Measurements from ENCODE around the gene OR5B17. TPM values are rescaled to one million over a fixed set of nuclear protein-coding genes. Genes with fewer than 3 reads are reported as not detected.
"Not testable (repeated sequence)": the region's sequence is repeated elsewhere in the genome, so short reads cannot be mapped to it uniquely, and the experiment has no call there.

OR5B17 gene
- total RNA-seq (2014; rRNA removed; shearing (Covaris generic)), result not detected in 2 replicates

DNA sequence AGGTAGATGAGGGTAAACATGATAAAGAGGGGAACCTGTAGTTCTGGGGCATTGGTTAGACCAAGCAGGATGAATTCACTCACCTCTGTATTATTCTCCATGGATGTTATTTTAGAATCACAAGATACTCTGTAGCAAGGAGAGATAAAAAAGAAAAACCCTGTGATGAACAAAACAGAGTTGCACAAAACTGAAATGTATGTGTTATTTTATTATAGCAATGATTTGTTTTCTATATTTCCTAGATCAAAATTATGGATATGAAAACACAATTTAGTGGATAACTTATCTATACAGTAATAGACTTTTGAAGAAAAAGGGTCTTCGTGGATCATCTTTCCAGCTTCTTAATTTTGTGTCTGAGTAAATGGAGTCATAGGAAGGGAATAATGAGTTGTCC, at the start of gene OR5B17:
OR5B17 (minus strand) TSS at position 101 of the 400 bp plus-strand sequence; CDS start at position 101, 0 bp downstream.
- DNase-seq (ENCODE audit: low spot score), result no peak

DNA sequence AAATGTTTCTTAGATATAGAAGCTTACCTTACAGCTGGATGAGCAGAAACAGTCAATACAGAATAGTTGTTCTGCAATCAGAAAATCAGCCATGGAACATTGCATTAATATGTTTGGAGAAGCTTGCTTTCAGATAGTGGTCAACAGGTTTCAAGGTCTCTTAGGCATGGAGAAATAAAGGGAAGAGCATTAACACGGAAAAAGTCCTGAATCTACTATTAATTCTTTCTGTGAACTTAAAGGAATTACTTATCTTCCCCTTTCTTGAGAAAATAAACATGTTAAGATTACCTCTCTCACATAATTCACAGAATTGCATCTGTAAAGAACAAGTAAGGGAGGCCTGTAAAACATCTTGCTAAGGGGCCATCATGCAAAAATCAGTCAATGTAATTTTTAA, 47.9 kb upstream of the OR5B17 start, which contains the start of gene OR5B3:
OR5B3 (minus strand) TSS at position 101 of the 400 bp plus-strand sequence. CDS start 3,465 bp downstream, outside the sequence.
- no peak for DNase-seq (ENCODE audit: low spot score)

DNA sequence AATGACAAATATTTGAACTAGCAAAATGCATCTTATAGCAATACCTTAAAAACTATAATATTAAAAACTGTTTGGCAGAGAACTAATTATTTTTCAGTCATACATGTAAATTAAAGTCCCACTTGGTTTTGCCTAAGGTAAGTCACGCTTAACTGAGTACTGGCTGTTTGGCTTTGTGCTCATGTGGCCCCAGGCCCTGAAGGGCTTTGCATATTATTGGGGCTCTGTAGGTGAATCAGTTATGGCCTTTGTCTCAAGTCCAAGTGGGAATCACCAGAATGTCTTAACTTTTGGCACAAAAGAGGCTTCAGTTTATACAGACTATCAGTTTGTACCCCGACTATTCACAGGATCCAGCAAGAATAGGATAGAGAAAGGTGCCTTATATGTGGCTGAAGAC, 40.8 kb upstream of the OR5B17 start:
- DNase-seq (ENCODE audit: low spot score), result not testable (repeated sequence)

DNA sequence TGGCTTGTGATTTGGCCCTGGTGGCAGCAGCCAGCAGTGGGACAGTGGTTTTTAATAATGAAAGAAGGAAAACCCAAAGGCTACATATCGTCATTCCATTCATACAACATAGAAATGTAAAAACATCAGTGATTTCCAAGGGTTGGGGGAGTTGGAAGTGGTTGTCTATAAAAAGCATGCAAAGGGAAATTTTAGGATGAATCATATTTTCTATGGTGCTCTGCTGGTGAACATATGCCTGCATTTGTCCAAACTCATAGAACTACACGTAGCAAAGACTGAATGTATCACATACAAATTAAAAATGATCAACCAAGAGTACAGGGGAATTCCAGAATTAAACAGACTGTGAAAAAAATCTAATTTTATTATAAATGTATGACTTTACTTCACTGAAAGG, 36.7 kb upstream of the OR5B17 start:
- no peak for DNase-seq (ENCODE audit: low spot score)

DNA sequence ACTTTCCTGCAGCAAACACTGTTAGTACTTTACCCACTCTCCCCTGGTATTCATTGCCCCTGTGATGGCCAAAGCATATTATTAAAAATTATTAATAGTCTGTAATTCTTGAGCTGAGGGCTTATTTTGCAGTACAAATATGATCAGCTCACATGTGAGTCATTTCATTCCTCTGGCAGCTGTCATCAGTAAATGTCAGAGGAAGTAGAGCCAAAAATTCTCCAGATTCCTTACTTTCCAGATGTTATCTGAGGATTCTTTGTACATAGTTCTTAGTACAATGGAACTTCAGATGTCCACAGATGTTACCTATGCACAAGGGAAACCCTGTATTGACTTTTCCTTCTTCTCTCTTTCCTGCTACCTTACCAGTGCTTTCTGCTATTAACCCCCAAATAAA, 35.3 kb upstream of the OR5B17 start:
- DNase-seq (ENCODE audit: low spot score), result no peak

DNA sequence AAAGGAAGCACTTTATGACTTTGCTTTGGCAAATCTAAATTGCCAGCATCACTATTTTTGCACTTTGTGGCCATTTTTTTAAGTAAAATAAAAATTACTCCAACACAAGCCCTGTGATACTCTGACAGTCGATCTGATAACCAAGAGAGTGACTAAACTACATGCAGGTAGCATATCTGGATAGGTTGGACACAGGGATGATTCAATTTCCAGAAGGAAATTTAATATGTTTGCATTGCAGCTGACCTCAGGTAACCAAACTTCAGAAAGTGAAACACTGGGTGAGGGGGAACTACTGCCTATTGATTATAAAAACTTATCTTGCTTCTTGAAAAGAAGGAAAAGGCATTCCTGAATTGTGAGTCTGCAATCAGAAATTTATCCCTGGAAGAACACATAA, 33.9 kb upstream of the OR5B17 start:
- DNase-seq (ENCODE audit: low spot score), result no peak

DNA sequence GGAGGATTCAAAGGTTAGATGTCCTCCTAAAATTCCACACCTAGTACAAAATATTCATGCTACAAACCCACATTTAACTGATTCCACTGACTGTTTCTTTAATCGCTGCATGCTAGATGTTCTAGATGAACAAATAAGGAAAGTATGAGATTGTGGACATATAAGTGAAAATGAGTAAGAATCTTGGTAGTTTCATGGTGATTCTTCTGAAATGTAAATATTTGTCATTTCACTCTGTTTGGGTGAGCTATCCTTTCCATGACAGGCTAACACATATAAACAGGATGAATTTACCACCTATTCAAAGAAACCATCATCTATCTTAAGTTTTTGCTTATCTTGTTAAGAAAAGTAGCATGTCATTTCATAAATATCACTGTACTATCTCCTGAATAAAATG, 33.0 kb upstream of the OR5B17 start:
- no peak for DNase-seq (ENCODE audit: low spot score)

DNA sequence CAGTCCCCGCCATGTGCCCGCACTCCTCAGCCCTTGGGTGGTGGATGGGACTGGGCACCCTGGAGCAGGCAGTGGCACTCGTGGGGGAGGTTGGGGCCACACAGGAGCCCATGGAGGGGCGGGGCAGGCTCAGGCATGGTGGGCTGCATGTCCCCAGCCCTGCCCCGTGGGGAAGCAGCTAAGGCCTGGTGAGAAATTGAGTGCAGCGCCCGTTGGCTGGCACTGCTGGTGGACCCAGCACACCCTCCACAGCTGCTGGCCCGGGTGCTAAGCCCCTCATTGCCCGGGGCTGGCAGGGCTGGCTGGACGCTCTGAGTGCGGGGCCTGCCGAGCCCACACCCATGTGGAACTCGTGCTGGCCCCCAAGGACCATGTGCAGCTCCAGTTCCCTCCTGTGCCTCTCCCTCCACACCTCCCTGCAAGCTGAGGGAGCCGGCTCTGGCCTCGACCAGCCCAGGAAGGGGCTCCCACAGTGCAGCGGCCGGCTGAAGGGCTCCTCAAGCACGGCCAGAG, 31.7 kb upstream of the OR5B17 start:
- no peak for DNase-seq (ENCODE audit: low spot score)

DNA sequence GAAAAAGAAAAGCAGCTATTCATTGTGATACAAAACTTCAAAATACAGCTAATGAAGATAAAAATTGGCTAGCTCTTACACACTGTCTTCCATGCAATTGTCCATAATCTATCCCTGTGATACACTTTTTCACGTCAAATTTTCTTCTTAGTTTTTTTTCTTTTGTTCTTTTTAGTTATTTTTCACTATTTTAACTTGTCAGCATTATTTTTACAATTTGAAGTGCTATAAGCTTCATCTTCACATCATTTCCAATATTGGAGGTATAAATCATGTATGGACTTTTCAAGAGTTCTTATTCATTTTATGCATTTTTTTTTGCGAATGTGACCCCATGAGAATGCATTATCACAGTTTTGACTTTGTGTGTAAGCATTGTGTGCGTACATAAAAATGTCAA, 4.1 kb downstream of the OR5B17 start:
- DNase-seq (ENCODE audit: low spot score), result no peak

DNA sequence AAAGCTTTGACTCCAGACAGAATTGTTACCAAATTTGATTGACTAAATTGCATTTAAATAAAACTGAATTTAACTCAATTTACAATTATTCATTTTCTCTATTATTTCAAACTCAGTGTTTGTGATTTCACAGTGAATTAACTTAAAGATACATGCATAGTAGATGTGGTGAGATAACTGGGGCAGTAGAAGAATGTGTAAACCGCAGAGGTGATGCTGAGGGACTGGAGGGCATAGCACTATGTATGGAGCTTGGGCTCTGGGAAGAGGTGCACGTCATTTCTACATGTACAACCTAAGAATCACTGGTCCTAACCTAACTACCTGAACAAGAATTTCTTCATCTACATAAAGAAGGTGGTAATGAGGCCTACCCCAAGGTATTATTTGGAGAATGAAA, 13.7 kb downstream of the OR5B17 start:
- no peak for DNase-seq (ENCODE audit: low spot score)

DNA sequence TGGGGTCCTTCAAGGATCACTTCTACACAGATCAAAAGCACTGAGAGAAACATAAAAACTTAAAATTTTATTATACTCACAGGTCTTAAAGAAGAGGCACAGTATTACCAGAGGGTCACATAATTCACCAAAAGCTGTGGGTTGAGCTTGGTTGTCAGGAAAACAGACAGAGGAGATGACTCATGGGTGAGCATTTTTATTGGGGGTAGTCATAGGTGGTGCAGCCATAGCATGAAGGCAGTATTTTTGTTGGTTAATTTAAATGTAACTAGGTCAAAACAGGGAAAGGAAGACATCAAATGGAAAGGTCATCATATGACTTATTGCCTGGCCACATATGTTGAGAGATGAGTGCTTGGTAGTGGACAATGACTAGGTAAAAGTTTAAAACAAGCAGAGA, 24.2 kb downstream of the OR5B17 start:
- peak; percentile 13 for DNase-seq (ENCODE audit: low spot score)

DNA sequence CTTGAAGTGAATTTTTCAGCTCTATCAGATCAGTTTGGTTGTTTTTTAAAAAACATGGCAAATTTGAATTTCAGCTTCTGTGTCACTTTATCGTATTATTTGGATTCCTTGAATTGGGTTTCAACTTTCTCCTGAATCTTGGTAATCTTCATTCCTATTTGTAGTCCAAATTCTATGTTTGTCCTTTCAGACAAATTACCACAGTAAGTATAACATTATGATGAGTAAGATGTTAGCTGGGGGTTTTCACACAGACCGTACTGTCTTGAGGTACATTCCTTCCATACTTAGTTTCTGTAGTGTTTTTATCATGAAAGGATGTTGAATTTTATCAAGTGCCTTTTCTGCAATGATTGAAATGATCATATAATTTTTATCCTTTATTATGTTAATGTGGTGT, 28.0 kb downstream of the OR5B17 start:
- no peak for DNase-seq (ENCODE audit: low spot score)

DNA sequence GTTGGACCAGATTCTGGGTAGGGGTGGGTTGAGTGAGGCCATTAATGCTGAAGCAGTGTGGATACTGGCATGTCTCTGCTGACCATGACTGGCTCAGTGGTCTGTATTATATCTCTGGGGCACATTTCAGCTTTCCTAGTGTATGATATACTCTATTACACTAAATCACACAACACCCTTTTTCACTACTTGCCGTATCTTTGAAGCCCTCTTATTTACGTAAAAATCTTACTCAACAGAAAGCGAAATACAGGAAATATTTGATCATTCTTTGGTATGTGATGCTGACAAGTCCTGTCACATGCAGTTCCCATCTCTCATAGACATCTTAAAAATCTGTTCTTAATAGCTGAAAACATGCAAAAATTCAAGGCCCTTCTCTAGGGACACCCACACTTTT, 40.3 kb downstream of the OR5B17 start:
- DNase-seq (ENCODE audit: low spot score), result no peak

DNA sequence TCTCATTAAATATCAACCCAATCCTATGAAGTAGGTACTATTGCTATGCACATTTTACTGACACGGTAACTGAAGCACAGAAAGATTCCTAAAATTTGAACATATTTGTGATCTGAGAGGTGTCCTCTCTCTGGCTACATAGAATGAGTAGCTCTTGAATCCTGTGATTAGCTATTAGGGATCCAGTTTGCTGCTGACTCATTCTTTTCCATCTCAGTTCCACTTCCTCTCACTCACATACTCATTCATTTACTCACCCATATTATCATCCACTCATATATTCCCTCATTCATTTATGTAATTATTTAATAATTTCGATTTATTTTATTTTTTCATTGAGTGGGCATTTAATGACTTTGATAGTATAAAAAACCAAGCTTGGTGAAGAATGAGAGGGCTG, 42.7 kb downstream of the OR5B17 start:
- DNase-seq (ENCODE audit: low spot score), result no peak

Other genes starting within 250 kb of the OR5B17 start
- gene OR9I1, start 233.5 kb downstream of the OR5B17 start, total RNA-seq (2014; rRNA removed; shearing (Covaris generic)), result not detected in 2 replicates
- gene OR9Q2, start 170.0 kb downstream of the OR5B17 start, total RNA-seq (2014; rRNA removed; shearing (Covaris generic)), result not detected in 2 replicates
- gene OR1S2, start 154.9 kb downstream of the OR5B17 start, total RNA-seq (2014; rRNA removed; shearing (Covaris generic)), result not detected in 2 replicates
- not detected in 2 replicates for gene OR1S1, start 146.3 kb downstream of the OR5B17 start, total RNA-seq (2014; rRNA removed; shearing (Covaris generic))
- not detected in 2 replicates for gene OR10Q1, start 130.2 kb downstream of the OR5B17 start, total RNA-seq (2014; rRNA removed; shearing (Covaris generic))
- not detected in 2 replicates for gene OR10W1, start 90.8 kb downstream of the OR5B17 start, total RNA-seq (2014; rRNA removed; shearing (Covaris generic))
- not detected in 2 replicates for gene OR5B3, start 47.8 kb upstream of the OR5B17 start, total RNA-seq (2014; rRNA removed; shearing (Covaris generic))
- not detected in 2 replicates for gene OR5B2, start 69.1 kb upstream of the OR5B17 start, total RNA-seq (2014; rRNA removed; shearing (Covaris generic))
- gene OR5B12, start 83.2 kb upstream of the OR5B17 start, total RNA-seq (2014; rRNA removed; shearing (Covaris generic)), result not detected in 2 replicates
- gene OR5B21, start 149.0 kb upstream of the OR5B17 start, total RNA-seq (2014; rRNA removed; shearing (Covaris generic)), result not detected in 2 replicates
- gene LPXN, start 216.8 kb upstream of the OR5B17 start, total RNA-seq (2014; rRNA removed; shearing (Covaris generic)), result 0.84 and 1.8 TPM in 2 replicates
- 49.2 and 60.5 TPM in 2 replicates for gene ZFP91, start 220.0 kb upstream of the OR5B17 start, total RNA-seq (2014; rRNA removed; shearing (Covaris generic))

All from A172 (cell line).